AG08395 (cell line): ENCODE data around the gene PPME1.

Source experiments
- DNase-seq: peaks from one replicate; pipeline ENCODE4 v3.0.0; 2012; ENCODE audit warnings: mixed read lengths, low spot score

The PPME1 gene

DNA sequence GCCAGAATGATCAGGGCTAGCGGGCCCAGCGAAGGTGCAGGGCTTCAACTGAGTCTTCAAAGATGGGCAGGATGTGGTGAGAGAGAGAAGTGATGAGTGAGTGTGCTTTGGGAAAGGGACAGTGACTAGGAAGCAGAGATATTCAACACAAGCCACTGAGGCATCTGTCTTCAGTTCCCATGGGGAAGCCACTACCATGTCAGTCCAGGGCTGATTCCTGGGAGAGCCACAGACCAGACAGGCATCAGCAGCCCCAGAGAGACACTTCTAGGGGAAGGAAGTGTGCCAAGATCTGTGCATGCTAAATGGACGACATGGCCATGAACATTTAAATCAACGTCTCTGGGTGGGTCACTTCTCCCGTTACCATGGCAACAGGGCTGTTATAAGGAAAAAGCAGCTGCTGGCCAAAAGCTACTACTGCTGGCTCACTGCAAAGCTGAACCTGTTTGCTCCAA lies 111.9 kb downstream of the PPME1 start:
- DNase-seq: peak; percentile 21

DNA sequence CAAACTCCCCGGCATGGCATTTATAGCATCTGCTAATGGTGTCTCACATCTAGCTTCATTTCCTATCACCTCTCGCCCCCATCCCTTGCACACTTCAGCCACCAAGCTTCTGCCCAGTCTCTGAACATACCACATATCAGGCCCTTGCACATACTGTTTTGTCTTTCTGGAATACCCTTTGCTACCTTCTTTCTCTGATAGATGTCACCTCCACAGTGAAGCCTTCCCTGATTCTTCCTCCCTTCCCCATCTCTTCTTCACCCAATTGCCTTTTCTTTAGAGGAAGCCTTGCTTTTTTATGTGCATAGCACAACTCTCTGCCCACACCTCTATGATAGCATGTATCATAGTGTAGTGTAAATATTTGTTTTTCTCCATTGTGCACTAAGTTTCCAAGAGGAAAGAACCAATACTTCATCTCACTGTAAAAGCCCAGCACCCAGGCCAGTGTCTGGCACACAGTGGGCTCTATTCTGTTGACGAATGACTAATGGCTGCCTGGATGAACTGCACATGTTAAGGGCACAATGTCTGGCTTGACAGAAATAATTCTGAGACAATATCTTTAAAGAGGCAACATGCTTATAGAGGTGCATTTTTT lies 112.6 kb downstream of the PPME1 start:
- no peak for DNase-seq

DNA sequence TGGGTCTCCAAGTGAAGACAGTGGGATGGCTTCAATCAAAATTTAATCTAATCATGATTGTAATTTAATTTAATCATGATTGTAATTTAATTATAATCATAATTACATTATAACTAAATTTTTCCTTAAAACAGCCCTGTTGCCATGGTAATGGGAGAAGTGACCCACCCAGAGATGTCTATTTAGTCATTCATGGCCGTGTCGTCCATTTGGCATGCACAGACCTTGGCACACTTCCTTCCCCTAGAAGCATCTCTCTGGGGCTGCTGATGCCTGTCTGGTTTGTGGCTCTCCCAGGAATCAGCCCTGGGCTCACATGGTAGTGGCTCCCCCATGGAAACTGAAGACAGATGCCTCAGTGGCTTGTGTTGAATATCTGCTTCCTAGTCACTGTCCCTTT lies 113.4 kb downstream of the PPME1 start:
- DNase-seq: no peak

DNA sequence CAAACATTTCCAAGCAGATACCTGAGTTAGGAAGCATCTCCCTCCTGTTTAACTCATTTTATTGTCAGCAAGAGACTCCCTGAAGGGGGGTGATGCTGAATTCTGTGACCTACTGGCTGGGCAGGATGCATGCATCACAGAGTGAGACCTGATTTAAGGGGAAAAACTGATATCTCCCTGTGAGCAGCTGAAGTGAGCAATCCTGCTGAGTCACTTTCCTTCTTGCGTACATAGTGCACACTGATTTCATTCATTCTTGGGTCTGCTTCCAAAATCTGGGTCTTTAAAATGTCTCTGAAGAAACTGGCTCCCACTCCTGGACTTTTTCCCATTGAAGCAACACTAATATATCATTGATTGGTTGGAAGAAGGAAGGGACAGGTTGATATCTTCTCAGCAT lies 117.1 kb downstream of the PPME1 start:
- DNase-seq: peak; percentile 92

DNA sequence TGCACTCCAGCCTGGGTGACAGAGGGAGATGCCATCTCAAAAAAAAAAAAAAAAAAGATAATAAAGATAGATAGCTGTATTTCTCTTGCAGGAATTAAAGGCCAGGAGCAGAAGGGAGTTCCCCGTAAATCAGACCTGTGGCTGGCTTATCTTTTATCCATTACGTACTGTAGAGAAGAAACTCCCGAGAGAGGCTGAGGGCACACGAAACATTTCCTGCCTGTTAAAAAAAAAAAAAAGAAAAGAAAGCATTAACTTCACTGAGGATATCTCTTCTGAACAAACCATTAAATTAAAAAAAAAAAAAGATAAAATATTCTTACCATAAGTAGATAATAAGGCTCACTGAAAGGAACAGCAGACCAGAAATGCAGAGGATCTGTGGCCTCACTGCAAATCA lies 117.8 kb downstream of the PPME1 start:
- no peak for DNase-seq

DNA sequence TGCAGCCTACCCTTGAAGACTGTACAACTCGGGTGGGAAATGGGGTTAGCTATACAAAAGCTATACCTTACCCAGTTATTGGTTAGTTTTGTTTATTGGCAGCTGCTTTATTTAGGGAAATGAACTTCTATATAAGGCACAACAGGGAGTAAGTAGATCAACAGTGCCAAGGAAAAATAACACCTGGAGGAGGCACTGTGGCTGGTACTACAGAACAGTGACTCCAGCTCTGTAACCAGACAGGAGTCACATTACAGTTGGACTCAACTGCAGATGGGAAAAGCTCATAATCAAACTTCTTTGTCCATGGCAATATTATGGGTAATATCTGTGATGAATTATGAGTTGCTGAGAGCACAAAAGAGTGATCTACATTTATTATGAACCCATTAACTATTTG lies 126.4 kb downstream of the PPME1 start:
- no peak for DNase-seq

DNA sequence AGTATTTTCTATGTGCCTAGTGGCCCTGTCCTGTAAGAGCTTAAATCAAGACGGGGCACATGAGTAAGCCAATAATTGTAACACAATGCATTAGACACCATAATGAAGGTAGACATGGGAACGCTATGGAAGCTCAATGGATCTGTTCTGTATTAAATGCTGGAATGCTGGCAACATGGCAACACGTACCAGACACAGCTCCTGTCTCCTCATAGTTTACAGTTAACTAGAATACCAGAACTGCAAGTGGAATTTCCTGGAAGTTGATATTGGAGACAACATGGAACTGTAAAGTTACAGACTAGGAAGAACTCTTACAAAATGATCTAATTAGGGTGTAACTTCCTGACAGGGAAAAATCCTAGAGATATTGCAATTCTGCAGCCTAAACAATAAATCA lies 127.9 kb downstream of the PPME1 start:
- no peak for DNase-seq
